Measurements from ENCODE around the gene CGAS. TPM values are rescaled to one million over a fixed set of nuclear protein-coding genes. Genes with fewer than 3 reads are reported as not detected.
"Not testable (repeated sequence)": the region's sequence is repeated elsewhere in the genome, so short reads cannot be mapped to it uniquely, and the experiment has no call there.

CGAS gene
- polyA plus RNA-seq, 1 donor from 2014 or later, result 0.53 TPM

- Histone ChIP-seq H3K79me2 (replicated peaks; ENCODE audit: insufficient read depth, low read length) (no peaks in the 10 kb centered on the region), H2AFZ (ENCODE audit: low read depth, low read length) (no peak overlapping the region), H3K27ac (ENCODE audit: low read length) (no peak overlapping the region), H3F3A (ENCODE audit: insufficient read depth, low read length, poor library complexity, severe bottlenecking) (no peaks in the 10 kb centered on the region), H4K20me1 (ENCODE audit: insufficient read depth) (no peaks in the 10 kb centered on the region), H3K9me2 (ENCODE audit: insufficient read depth, low read length) (no peaks in the 10 kb centered on the region), H3K27me3 (ENCODE audit: insufficient read depth, low read depth, low read length) (peaks cover 13% of the 10 kb centered on the region), H3K9ac (ENCODE audit: low read length) (no peak overlapping the region), H3K36me3 (ENCODE audit: insufficient read depth, low read length) (no peaks in the 10 kb centered on the region), H3K9me3 (ENCODE audit: low read length) (no peaks in the 10 kb centered on the region), H3K4me2 (ENCODE audit: low read length) (no peak overlapping the region), H3K4me3 (ENCODE audit: low read length) (peak overlapping the region; percentile 59)
- no peak for TF ChIP-seq REST (IDR thresholded peaks at IDR 0.05; ENCODE audit: borderline replicate concordance)
- TF ChIP-seq CTCF (IDR thresholded peaks at IDR 0.05; ENCODE audit: poor library complexity, severe bottlenecking), result no peak
- no peak for TF ChIP-seq POLR2AphosphoS5 (IDR thresholded peaks at IDR 0.05)
- TF ChIP-seq MXI1 (conservative IDR thresholded peaks at IDR 0.05; ENCODE audit: poor library complexity, severe bottlenecking), result no peak
Measured at GRCh38 chr6:73388433-73388799, 63.7 kb downstream of the CGAS start.

DNA sequence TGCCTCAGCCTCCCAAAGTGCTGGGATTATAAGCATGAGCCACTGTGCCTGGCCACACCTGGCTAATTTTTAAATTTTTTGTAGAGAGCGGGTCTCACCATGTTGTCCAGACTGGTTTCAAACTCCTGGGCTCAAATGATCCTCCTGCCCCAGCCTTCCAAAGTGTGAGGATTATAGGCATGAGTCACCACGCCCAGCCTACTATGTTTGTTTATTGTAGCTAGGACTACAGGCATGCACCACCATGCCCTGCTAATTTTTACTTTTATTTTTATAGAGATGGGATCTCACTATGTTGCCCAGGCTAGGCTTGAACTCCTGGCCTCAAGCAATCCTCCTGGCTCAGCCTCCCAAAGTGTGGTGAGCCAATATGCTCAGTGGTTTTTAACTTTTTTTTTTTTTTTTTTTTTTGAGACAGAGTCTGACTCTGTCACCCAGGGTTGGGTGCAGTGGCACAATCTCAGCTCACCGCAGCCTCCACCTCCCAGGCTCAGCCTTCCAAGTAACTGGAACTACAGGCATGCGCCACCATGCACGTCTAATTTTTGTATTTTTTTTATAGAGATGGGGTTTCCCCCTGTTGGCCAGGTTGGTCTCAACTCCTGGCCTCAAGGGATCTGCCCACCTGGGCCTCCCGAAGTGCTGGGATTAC lies 69.5 kb downstream of the CGAS start:
- no peaks in the 10 kb centered on the region for H3K9me2 ChIP-seq (ENCODE audit: insufficient read depth, low read length)
- H4K20me1 ChIP-seq (ENCODE audit: insufficient read depth), result no peaks in the 10 kb centered on the region
- H3K4me3 ChIP-seq (ENCODE audit: low read length), result no peak overlapping the region
- H3K27ac ChIP-seq (ENCODE audit: low read length), result no peak overlapping the region
- no peaks in the 10 kb centered on the region for H3K9me3 ChIP-seq (ENCODE audit: low read length)
- H3K36me3 ChIP-seq (ENCODE audit: insufficient read depth, low read length), result no peaks in the 10 kb centered on the region
- no peaks in the 10 kb centered on the region for H3K27me3 ChIP-seq (ENCODE audit: insufficient read depth, low read depth, low read length)
- TF ChIP-seq TAF1 (IDR thresholded peaks at IDR 0.05; ENCODE audit: low read depth) (no peak), POLR2AphosphoS5 (IDR thresholded peaks at IDR 0.05) (no peak), CTCF (IDR thresholded peaks at IDR 0.05; ENCODE audit: poor library complexity, severe bottlenecking) (no peak), MXI1 (conservative IDR thresholded peaks at IDR 0.05; ENCODE audit: poor library complexity, severe bottlenecking) (no peak), REST (IDR thresholded peaks at IDR 0.05; ENCODE audit: borderline replicate concordance) (no peak), RAD21 (conservative IDR thresholded peaks at IDR 0.05) (no peak), SMC3 (conservative IDR thresholded peaks at IDR 0.05; ENCODE audit: poor library complexity) (no peak), EP300 (conservative IDR thresholded peaks at IDR 0.05; ENCODE audit: poor library complexity, severe bottlenecking) (no peak), EZH2 (IDR thresholded peaks at IDR 0.05; ENCODE audit: borderline replicate concordance, insufficient read depth, low read length, poor library complexity, severe bottlenecking) (no peak)
- H3K9ac ChIP-seq (ENCODE audit: low read length), result no peak overlapping the region
- no peak overlapping the region for H3K4me2 ChIP-seq (ENCODE audit: low read length)
- H3K79me2 ChIP-seq (replicated peaks; ENCODE audit: insufficient read depth, low read length), result no peaks in the 10 kb centered on the region
- H3F3A ChIP-seq (ENCODE audit: insufficient read depth, low read length, poor library complexity, severe bottlenecking), result no peaks in the 10 kb centered on the region
- H2AFZ ChIP-seq (ENCODE audit: low read depth, low read length), result no peak overlapping the region

DNA sequence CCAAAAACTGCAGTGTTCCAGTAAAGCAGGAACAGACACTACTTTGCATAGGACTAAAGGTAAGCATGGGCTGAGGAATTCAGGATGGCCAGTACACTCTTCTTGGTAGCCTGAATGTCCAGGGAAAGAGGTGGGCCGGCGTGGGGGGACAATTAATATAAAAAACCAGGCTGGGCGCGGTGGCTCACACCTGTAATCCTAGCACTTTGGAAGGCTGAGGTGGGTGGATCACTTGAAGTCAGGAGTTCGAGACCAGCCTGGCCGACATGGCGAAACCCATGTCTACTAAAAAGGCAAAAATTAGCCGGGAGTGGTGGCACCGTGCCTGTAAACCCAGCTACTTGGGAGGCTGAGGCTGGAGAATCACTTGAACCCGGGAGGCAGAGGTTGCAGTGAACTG lies 70.6 kb downstream of the CGAS start:
- not testable (repeated sequence) for H3K4me2 ChIP-seq (ENCODE audit: low read length); H3K27me3 ChIP-seq (ENCODE audit: insufficient read depth, low read depth, low read length); H3F3A ChIP-seq (ENCODE audit: insufficient read depth, low read length, poor library complexity, severe bottlenecking); H3K36me3 ChIP-seq (ENCODE audit: insufficient read depth, low read length); H3K9me2 ChIP-seq (ENCODE audit: insufficient read depth, low read length); H3K9me3 ChIP-seq (ENCODE audit: low read length); H4K20me1 ChIP-seq (ENCODE audit: insufficient read depth); H3K9ac ChIP-seq (ENCODE audit: low read length); H3K4me3 ChIP-seq (ENCODE audit: low read length); H3K79me2 ChIP-seq (replicated peaks; ENCODE audit: insufficient read depth, low read length); H2AFZ ChIP-seq (ENCODE audit: low read depth, low read length); H3K27ac ChIP-seq (ENCODE audit: low read length)
